H1 (cell line): ENCODE measurements around the gene CEL. TPM values are rescaled to one million over a fixed set of nuclear protein-coding genes. Genes with fewer than 3 reads are reported as not detected.

Experiments used
- ASH2L ChIP-seq: fragments of 200-600, 300-600 bp; sonication (generic); IDR thresholded peaks from one replicate; pipeline ENCODE4 v1.7.1; 2017; ENCODE audit warnings: low read length
- GTF2F1 ChIP-seq: IDR thresholded peaks from 2 replicates; pipeline ENCODE4 v1.6.1; 2012; ENCODE audit warnings: low read depth, low read length, improper control_type of control experiment, borderline replicate concordance
- TCF12 ChIP-seq: IDR thresholded peaks from 2 replicates; pipeline ENCODE4 v1.6.1; 2011; ENCODE audit warnings: low read depth, mild to moderate bottlenecking, low read length
- polyA plus RNA-seq, 7 experiments: library from polyadenylated mRNA; depleted of rRNA in 3 of 7; stranded (reverse) in 5 of 7; unstranded in 2 of 7; fragments of >200 nt in 5 of 7; fragments of 200-250 nt in 2 of 7; gene quantifications; 1 replicate in 5 of 7; 2 replicates in 1 of 7; 4 replicates in 1 of 7; pipeline versions ENCODE4 v1.2.1 to v1.2.3, GENCODE V29; 2011 to 2013; ENCODE audit warnings: missing spikeins in 2 of 7, mixed read lengths in 2 of 7
- total RNA-seq: library from RNA; stranded (reverse); fragmentation: NEBNext Ultra II Directional; extraction: Animal tissue kit (Norgen Biotek cat#: 25700); gene quantifications from 2 replicates; pipeline ENCODE4 v1.2.1, GENCODE V29; 2021

The CEL gene
- total and polyA plus RNA-seq, 2 of the 8 experiments (the other 6 are each of a cell fraction or from before 2014, with no cell fraction given): 1.8 to 3.4 TPM

DNA sequence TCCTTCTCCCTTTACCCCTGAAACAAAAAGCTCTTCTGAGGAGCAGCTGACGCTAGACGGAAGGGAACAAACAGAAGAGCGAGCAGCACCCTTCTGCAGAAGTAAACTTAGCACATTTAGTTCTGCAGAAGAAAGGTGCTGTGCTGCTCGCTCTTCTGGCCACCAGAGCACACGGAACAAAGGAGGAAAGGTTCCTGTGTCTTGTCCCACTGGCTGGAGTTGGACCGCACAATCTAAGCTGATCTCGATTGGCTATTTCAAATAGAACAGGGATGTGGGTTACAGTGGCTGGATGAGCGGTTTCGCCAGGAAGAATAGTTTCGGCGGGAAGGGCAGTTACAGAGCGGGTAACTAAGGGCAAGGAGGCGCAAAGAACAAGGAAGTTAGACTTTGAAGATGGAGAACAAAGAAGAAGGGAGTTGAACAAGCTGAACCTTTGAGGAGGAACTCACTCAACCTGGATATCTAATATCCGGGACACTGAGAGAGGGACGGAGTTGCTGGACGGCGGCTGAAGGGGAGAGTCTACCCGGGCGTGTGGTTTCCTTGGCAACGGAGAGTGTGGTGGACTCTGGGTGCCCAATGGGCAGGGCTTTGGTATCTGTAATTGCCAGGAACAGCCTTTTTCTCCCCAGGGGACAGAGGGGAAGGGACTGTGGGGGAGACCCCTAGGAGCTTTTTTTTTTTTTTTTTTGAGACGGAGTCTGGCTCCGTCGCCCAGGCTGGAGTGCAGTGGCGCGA lies 23.8 kb upstream of the CEL start (continued):
- TF ChIP-seq ASH2L: no peak
- TF ChIP-seq TCF12: no peak
- TF ChIP-seq GTF2F1: no peak
